Karpas-422 (cell line): ENCODE results near the gene IL9R. TPM values are rescaled to one million over a fixed set of nuclear protein-coding genes. Genes with fewer than 3 reads are reported as not detected.

ENCODE experiments used
- DNase-seq: peaks from one replicate; pipeline ENCODE4 v3.0.0-alpha.2; 2015
- H2AFZ ChIP-seq: fragments of 200-600 bp; sonication (generic); 2 replicates; pipeline ENCODE4 v1.6.1; 2014; ENCODE audit warnings: antibody characterized with exemption, low read length, mixed read lengths
- H3K27ac ChIP-seq: fragments of 200-600 bp; sonication (generic); 2 replicates; pipeline ENCODE4 v1.5.1; 2014; ENCODE audit warnings: mild to moderate bottlenecking, low read length, moderate library complexity
- H3K27me3 ChIP-seq: fragments of 200-600 bp; sonication (generic); 2 replicates; pipeline ENCODE4 v1.6.1; 2014; ENCODE audit warnings: low read length, mixed read lengths
- H3K36me3 ChIP-seq: fragments of 200-600 bp; sonication (generic); 2 replicates; pipeline ENCODE4 v1.6.1; 2014; ENCODE audit warnings: low read length, mixed read lengths; ENCODE audit not compliant: insufficient read depth
- H3K4me1 ChIP-seq: fragments of 200-600 bp; sonication (generic); 2 replicates; pipeline ENCODE4 v1.6.1; 2014; ENCODE audit warnings: mild to moderate bottlenecking, low read length, mixed read lengths
- H3K4me2 ChIP-seq: fragments of 200-600 bp; sonication (generic); 2 replicates; pipeline ENCODE4 v1.6.1; 2014; ENCODE audit warnings: low read length, low read depth, mild to moderate bottlenecking; ENCODE audit not compliant: poor library complexity, severe bottlenecking
- H3K4me3 ChIP-seq: fragments of 200-600 bp; sonication (generic); 2 replicates; pipeline ENCODE4 v1.5.1; 2014; ENCODE audit warnings: mild to moderate bottlenecking, antibody characterized with exemption, low read length, mixed read lengths
- H3K79me2 ChIP-seq: fragments of 200-600 bp; sonication (generic); 2 replicates; pipeline ENCODE4 v1.6.1; 2014; ENCODE audit warnings: mild to moderate bottlenecking, low read length, mixed read lengths
- H3K9ac ChIP-seq: fragments of 200-600 bp; sonication (generic); 2 replicates; pipeline ENCODE4 v1.6.0; 2014; ENCODE audit warnings: low read length
- H3K9me2 ChIP-seq: fragments of 200-600 bp; sonication (generic), shearing (Covaris generic); replicated peaks from 2 replicates; pipeline ENCODE4 v1.6.0; 2014; ENCODE audit warnings: mild to moderate bottlenecking, low read length, moderate library complexity; ENCODE audit not compliant: insufficient read depth
- H3K9me3 ChIP-seq: fragments of 300-700, 200-600 bp; sonication (generic); 2 replicates; pipeline ENCODE4 v1.6.1; 2014; ENCODE audit warnings: low read length, mixed read lengths
- H4K20me1 ChIP-seq: fragments of 200-600 bp; sonication (generic); 2 replicates; pipeline ENCODE4 v1.6.1; 2014; ENCODE audit warnings: mild to moderate bottlenecking, antibody characterized with exemption, low read length, low read depth; ENCODE audit not compliant: insufficient read depth
- total RNA-seq: library from RNA; depleted of rRNA; stranded (reverse); fragments of >200 nt; shearing (Covaris generic); gene quantifications from 2 replicates; pipeline ENCODE4 v1.2.3, GENCODE V29; 2014; ENCODE audit warnings: low replicate concordance; rRNA removed

Gene IL9R
- total RNA-seq: 0.56 and 2.8 TPM in 2 replicates

- no peaks in the 10 kb centered on the region for H3K9me3 ChIP-seq
- H3K4me3 ChIP-seq: no peak within 1 kb of the TSS
- H3K27me3 ChIP-seq: no peaks in the 10 kb centered on the region
- no peak within 1 kb of the TSS for H3K9ac ChIP-seq
- no peaks in the 10 kb centered on the region for H3K36me3 ChIP-seq
- no peaks in the 10 kb centered on the region for H3K4me1 ChIP-seq
- no peak for DNase-seq
- no peak within 1 kb of the TSS for H3K27ac ChIP-seq
- no peaks in the 10 kb centered on the region for H3K79me2 ChIP-seq
- no peak within 1 kb of the TSS for H3K4me2 ChIP-seq
- no peak within 1 kb of the TSS for H2AFZ ChIP-seq
- no peaks in the 10 kb centered on the region for H4K20me1 ChIP-seq
- H3K9me2 ChIP-seq: no peaks in the 10 kb centered on the region
These were observed at the start of gene IL9R for GRCh38 chrX:155997436-155997835. Gene IL9R, plus strand, starts transcription at chrX:155997696. Its CDS starts 64 bp downstream, at chrX:155997760.

GRCh38 chrX:155949098-155949497, 48.4 kb upstream of the IL9R start:
- no peak overlapping the region for H2AFZ ChIP-seq
- H3K4me2 ChIP-seq: no peak overlapping the region
- no peaks in the 10 kb centered on the region for H3K79me2 ChIP-seq
- no peak overlapping the region for H3K9ac ChIP-seq
- no peaks in the 10 kb centered on the region for H3K4me1 ChIP-seq
- no peaks in the 10 kb centered on the region for H3K27me3 ChIP-seq
- no peak overlapping the region for H3K4me3 ChIP-seq
- no peak for DNase-seq
- no peaks in the 10 kb centered on the region for H3K36me3 ChIP-seq
- H3K9me3 ChIP-seq: no peaks in the 10 kb centered on the region
- H3K9me2 ChIP-seq: no peaks in the 10 kb centered on the region
- H3K27ac ChIP-seq: no peak overlapping the region
- H4K20me1 ChIP-seq: no peaks in the 10 kb centered on the region

GRCh38 chrX:155951237-155951789, 46.2 kb upstream of the IL9R start:
- Histone ChIP-seq H3K79me2 (no peaks in the 10 kb centered on the region), H3K9me3 (no peaks in the 10 kb centered on the region), H3K9ac (no peak overlapping the region), H3K27ac (no peak overlapping the region), H3K4me1 (no peaks in the 10 kb centered on the region), H4K20me1 (no peaks in the 10 kb centered on the region), H2AFZ (no peak overlapping the region), H3K4me3 (no peak overlapping the region), H3K36me3 (no peaks in the 10 kb centered on the region), H3K4me2 (no peak overlapping the region), H3K27me3 (no peaks in the 10 kb centered on the region), H3K9me2 (no peaks in the 10 kb centered on the region)
- no peak for DNase-seq

- no peaks in the 10 kb centered on the region for H4K20me1 ChIP-seq
- H3K9me2 ChIP-seq: no peaks in the 10 kb centered on the region
- H2AFZ ChIP-seq: no peak overlapping the region
- H3K79me2 ChIP-seq: no peaks in the 10 kb centered on the region
- no peak overlapping the region for H3K4me3 ChIP-seq
- no peak for DNase-seq
- no peaks in the 10 kb centered on the region for H3K4me1 ChIP-seq
- no peaks in the 10 kb centered on the region for H3K27me3 ChIP-seq
- no peaks in the 10 kb centered on the region for H3K9me3 ChIP-seq
- H3K36me3 ChIP-seq: no peaks in the 10 kb centered on the region
- no peak overlapping the region for H3K27ac ChIP-seq
- no peak overlapping the region for H3K9ac ChIP-seq
- H3K4me2 ChIP-seq: no peak overlapping the region
These were observed 44.4 kb upstream of the IL9R start for GRCh38 chrX:155953055-155953454.

- no peak for DNase-seq
- H3K4me3 ChIP-seq: no peak overlapping the region
These were observed 42.7 kb upstream of the IL9R start for GRCh38 chrX:155954793-155955192.

GRCh38 chrX:155956099-155956498, 41.4 kb upstream of the IL9R start:
- no peaks in the 10 kb centered on the region for H3K36me3 ChIP-seq
- H3K9ac ChIP-seq: no peak overlapping the region
- H3K4me1 ChIP-seq: no peaks in the 10 kb centered on the region
- no peak overlapping the region for H3K4me3 ChIP-seq
- H3K9me2 ChIP-seq: no peaks in the 10 kb centered on the region
- H4K20me1 ChIP-seq: no peaks in the 10 kb centered on the region
- no peak for DNase-seq
- no peak overlapping the region for H2AFZ ChIP-seq
- no peak overlapping the region for H3K27ac ChIP-seq
- H3K4me2 ChIP-seq: no peak overlapping the region
- H3K79me2 ChIP-seq: no peaks in the 10 kb centered on the region
- no peaks in the 10 kb centered on the region for H3K9me3 ChIP-seq
- H3K27me3 ChIP-seq: no peaks in the 10 kb centered on the region

More at GRCh38 chrX:155954793-155955192, 42.7 kb upstream of the IL9R start:
- no peaks in the 10 kb centered on the region for H4K20me1 ChIP-seq
- H3K79me2 ChIP-seq: no peaks in the 10 kb centered on the region
- H3K9ac ChIP-seq: no peak overlapping the region
- H3K36me3 ChIP-seq: no peaks in the 10 kb centered on the region
- no peak overlapping the region for H3K27ac ChIP-seq
- no peak overlapping the region for H3K4me2 ChIP-seq
- H3K4me1 ChIP-seq: no peaks in the 10 kb centered on the region
- no peaks in the 10 kb centered on the region for H3K9me3 ChIP-seq
- H3K27me3 ChIP-seq: no peaks in the 10 kb centered on the region
- no peak overlapping the region for H2AFZ ChIP-seq
- H3K9me2 ChIP-seq: no peaks in the 10 kb centered on the region

GRCh38 chrX:155956649-155957048, 40.8 kb upstream of the IL9R start:
- Histone ChIP-seq H3K36me3 (no peaks in the 10 kb centered on the region), H3K4me2 (no peak overlapping the region)
- no peak for DNase-seq

GRCh38 chrX:155957843-155958242, 39.7 kb upstream of the IL9R start:
- Histone ChIP-seq H3K4me1 (no peaks in the 10 kb centered on the region), H3K79me2 (no peaks in the 10 kb centered on the region), H3K4me2 (no peak overlapping the region), H3K9me2 (no peaks in the 10 kb centered on the region), H3K27me3 (no peaks in the 10 kb centered on the region), H3K9ac (no peak overlapping the region), H4K20me1 (no peaks in the 10 kb centered on the region), H3K4me3 (no peak overlapping the region), H2AFZ (no peak overlapping the region), H3K9me3 (no peaks in the 10 kb centered on the region), H3K27ac (no peak overlapping the region), H3K36me3 (no peaks in the 10 kb centered on the region)
- no peak for DNase-seq

More at GRCh38 chrX:155956649-155957048, 40.8 kb upstream of the IL9R start:
- Histone ChIP-seq H3K4me3 (no peak overlapping the region), H3K9me3 (no peaks in the 10 kb centered on the region), H3K27me3 (no peaks in the 10 kb centered on the region), H3K9ac (no peak overlapping the region), H3K79me2 (no peaks in the 10 kb centered on the region), H3K4me1 (no peaks in the 10 kb centered on the region), H3K9me2 (no peaks in the 10 kb centered on the region), H3K27ac (no peak overlapping the region), H4K20me1 (no peaks in the 10 kb centered on the region), H2AFZ (no peak overlapping the region)
